Activated naive CD8-positive, alpha-beta T cell treated with anti-CD3 and anti-CD28 coated beads, Interleukin-2, amount 10 ng/mL, durations not matched to agents 7 days and 5 days (primary cell): ENCODE data around the gene PKD2L2. TPM values are rescaled to one million over a fixed set of nuclear protein-coding genes. Genes with fewer than 3 reads are reported as not detected.
"Not testable (repeated sequence)": the region's sequence is repeated elsewhere in the genome, so short reads cannot be mapped to it uniquely, and the experiment has no call there.

Experiments used
- ATAC-seq: fragments of 150-1000 bp; cut with Tn5 transposase; one replicate; pipeline ENCODE4 v1.10.0; 2021; ENCODE audit warnings: low read depth, moderate library complexity
- POLR2A ChIA-PET: fragments of 350-600 bp; sonication (Branson Sonifier 250); formaldehyde crosslinking; loops from one replicate; lab custom pipeline; 2021; ENCODE audit warnings: antibody characterized with exemption; lab: Charles Lee
- DNase-seq: peaks from one replicate; pipeline ENCODE4 v3.0.0; 2021
- H3K27ac Mint-ChIP-seq: one replicate; pipeline ENCODE4 v1.8.0; 2022; ENCODE audit warnings: mild to moderate bottlenecking, mixed read lengths
- H3K27me3 Mint-ChIP-seq: one replicate; pipeline ENCODE4 v1.8.0; 2022; ENCODE audit warnings: mild to moderate bottlenecking, moderate library complexity, mixed read lengths
- H3K36me3 Mint-ChIP-seq: one replicate; pipeline ENCODE4 v1.8.0; 2021; ENCODE audit warnings: mild to moderate bottlenecking, mixed read lengths
- H3K4me1 Mint-ChIP-seq: one replicate; pipeline ENCODE4 v1.8.0; 2021; ENCODE audit warnings: mixed read lengths
- H3K4me3 Mint-ChIP-seq: one replicate; pipeline ENCODE4 v1.8.0; 2022; ENCODE audit warnings: mild to moderate bottlenecking, moderate library complexity, mixed read lengths
- H3K9me3 Mint-ChIP-seq: one replicate; pipeline ENCODE4 v1.8.0; 2021; ENCODE audit warnings: mixed read lengths
- total RNA-seq, 2 experiments: library from RNA; stranded (reverse); gene quantifications; one replicate each; pipeline ENCODE4 v1.2.3, GENCODE V29; 2021

The PKD2L2 gene
- total RNA-seq, 2 experiments from 2014 or later, result not detected

DNA sequence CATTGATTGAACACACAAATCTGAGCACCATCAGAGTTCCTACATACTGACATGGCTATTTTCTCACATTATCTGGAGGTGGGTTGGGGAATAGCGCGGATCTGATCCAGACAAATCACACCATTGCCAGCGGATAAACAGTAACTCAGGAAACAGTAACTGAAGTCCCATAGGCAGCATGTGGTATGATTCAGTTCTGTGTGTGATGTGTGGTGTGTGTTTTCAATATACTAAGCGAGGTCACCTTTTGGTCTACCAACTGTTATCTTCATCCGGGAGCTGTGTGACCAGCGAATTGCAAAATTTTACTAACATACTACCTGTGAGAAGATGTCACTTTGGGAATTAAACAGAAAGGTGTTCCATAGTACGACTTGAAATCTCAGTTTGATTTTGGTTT lies 50.1 kb downstream of the PKD2L2 start:
- Mint-ChIP-seq H3K27ac (no peak overlapping the region), H3K36me3 (peaks cover 41% of the 10 kb centered on the region), H3K27me3 (no peaks in the 10 kb centered on the region), H3K4me3 (no peak overlapping the region), H3K9me3 (no peaks in the 10 kb centered on the region), H3K4me1 (peaks cover 4% of the 10 kb centered on the region)
- POLR2A ChIA-PET, result no interaction called here
- no peak for DNase-seq
- ATAC-seq, result no peak

DNA sequence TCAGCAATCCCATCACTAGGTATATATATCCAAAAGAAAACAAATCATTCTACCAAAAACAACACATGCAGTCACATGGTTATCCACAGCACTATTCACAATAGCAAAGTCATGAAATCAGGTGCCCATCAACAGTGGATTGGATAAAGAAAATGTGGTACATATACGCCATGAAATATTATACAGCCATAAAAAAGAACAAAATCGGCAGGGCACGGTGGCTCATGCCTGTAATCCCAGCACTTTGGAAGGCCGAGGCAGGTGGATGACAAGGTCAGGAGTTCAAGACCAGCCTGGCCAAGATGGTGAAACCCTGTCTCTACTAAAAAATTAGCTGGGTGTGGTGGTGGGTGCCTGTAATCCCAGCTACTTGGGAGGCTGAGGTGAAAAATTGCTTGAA lies 55.0 kb downstream of the PKD2L2 start:
- DNase-seq, H3K4me3 Mint-ChIP-seq, POLR2A ChIA-PET, ATAC-seq, H3K27ac Mint-ChIP-seq, H3K4me1 Mint-ChIP-seq, H3K27me3 Mint-ChIP-seq, H3K9me3 Mint-ChIP-seq: not testable (repeated sequence)
- peaks cover 54% of the 10 kb centered on the region for H3K36me3 Mint-ChIP-seq

DNA sequence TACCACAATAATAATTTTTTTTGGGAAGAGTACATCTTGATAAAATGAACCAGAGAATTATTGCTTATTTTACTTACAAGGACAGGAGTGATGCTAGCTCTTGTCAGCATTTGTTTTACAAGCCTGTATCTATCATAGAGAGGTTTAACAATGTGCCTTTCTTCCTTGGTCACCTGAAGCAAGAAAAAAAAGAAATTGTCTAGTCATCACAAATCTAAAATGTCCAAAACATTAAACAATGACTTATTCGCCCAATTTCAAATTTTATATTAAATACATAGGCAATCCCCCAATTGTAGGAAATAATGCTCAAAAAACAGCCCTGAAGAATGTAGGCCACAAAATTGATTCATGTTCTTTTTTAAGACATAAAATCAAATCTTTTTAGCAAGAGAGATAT lies 56.6 kb downstream of the PKD2L2 start:
- Mint-ChIP-seq H3K4me1 (peaks cover 2% of the 10 kb centered on the region), H3K36me3 (peaks cover 52% of the 10 kb centered on the region), H3K9me3 (no peaks in the 10 kb centered on the region), H3K27ac (no peak overlapping the region), H3K4me3 (no peak overlapping the region), H3K27me3 (no peaks in the 10 kb centered on the region)
- ATAC-seq (no peak), DNase-seq (no peak)
- POLR2A ChIA-PET, result no interaction called here

DNA sequence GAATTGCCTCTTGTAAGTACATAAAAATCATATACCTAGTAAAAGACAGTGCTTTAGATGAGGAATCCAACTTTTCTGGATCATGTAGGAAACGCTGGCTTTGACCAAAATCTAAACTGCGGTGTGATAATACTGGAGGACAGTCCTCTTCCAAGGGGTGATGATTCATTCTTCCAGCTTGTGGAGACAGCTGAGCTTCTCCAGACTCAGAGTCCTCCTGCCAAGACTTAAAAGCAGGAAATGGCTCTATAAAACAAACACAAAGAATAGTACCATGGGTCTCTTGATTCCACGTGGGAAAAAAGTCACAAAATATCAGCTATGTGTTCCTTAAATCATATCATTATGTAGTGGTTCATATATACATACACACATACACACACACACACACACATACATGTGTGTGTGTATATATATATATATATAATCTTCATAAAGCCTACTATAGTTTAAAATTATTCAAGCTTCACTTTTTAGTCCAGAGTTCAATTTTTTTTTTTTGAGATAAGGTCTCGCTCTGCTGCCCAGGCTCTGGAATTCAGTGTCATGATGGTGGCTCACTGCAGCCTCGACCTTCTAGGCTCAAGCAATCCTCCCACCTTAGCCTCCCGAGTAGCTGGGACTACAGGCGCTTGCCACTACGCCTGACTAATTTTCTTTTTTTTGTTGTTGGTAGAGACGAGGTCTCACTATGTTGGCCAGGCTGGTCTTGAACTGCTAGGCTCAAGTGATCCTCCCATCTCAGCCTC lies 65.0 kb downstream of the PKD2L2 start:
- no peaks in the 10 kb centered on the region for H3K27me3 Mint-ChIP-seq
- H3K9me3 Mint-ChIP-seq, result no peaks in the 10 kb centered on the region
- peaks cover 2% of the 10 kb centered on the region for H3K4me1 Mint-ChIP-seq
- POLR2A ChIA-PET, result interaction anchor here (0.6 to 1.5 kb wide), 2 partner anchors 10 to 33 kb away, joined by 3 to 4 read pairs; no protein-coding TSS in a partner anchor
- ATAC-seq (no peak), DNase-seq (no peak)
- no peak overlapping the region for H3K27ac Mint-ChIP-seq
- H3K4me3 Mint-ChIP-seq, result no peak overlapping the region
- peaks cover 25% of the 10 kb centered on the region for H3K36me3 Mint-ChIP-seq

DNA sequence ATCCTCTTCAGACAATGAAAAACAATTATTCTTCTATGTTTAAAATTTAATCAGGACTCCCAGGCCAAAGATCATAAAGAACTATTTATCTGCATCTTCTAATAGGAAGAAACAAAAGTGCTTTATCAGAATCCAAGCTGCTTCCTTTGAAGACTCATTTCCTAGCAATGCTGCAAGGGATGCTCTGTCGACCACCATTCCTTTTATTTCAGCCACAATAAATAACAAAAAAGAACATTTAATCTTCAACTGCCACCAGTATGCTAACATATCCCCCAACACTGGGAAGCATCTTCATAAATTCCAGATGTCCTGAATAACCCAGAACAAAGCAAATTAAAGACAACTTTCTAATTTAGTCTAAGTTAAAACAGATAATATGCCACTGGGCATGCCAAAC lies 68.7 kb downstream of the PKD2L2 start:
- DNase-seq (no peak), ATAC-seq (no peak)
- H3K4me3 Mint-ChIP-seq, result no peak overlapping the region
- H3K36me3 Mint-ChIP-seq, result peaks cover 18% of the 10 kb centered on the region
- POLR2A ChIA-PET, result no interaction called here
- H3K27me3 Mint-ChIP-seq, result no peaks in the 10 kb centered on the region
- H3K27ac Mint-ChIP-seq, result no peak overlapping the region
- H3K4me1 Mint-ChIP-seq, result no peaks in the 10 kb centered on the region
- H3K9me3 Mint-ChIP-seq, result no peaks in the 10 kb centered on the region

DNA sequence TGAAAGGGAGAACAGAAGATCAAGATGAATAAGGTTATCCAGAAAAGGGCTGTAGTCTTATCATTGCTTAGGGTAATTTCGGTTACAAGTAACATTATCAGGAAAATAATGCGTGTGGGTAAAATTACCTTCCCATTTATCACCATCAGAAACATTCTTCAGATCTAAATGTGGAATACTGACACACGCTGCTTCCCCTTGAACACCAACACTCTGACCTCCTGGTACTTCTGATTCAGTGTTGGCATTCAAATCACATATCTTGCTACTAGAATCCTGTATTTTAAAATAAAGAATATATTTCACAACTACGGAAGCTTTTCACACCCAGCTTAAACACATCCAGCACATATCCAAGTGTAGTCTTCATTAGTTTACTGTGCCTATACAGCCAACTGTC lies 70.2 kb downstream of the PKD2L2 start:
- no peak overlapping the region for H3K4me3 Mint-ChIP-seq
- POLR2A ChIA-PET, result no interaction called here
- DNase-seq, result no peak
- no peak overlapping the region for H3K27ac Mint-ChIP-seq
- no peaks in the 10 kb centered on the region for H3K27me3 Mint-ChIP-seq
- no peak for ATAC-seq
- H3K4me1 Mint-ChIP-seq, result no peaks in the 10 kb centered on the region
- no peaks in the 10 kb centered on the region for H3K9me3 Mint-ChIP-seq
- peaks cover 14% of the 10 kb centered on the region for H3K36me3 Mint-ChIP-seq

DNA sequence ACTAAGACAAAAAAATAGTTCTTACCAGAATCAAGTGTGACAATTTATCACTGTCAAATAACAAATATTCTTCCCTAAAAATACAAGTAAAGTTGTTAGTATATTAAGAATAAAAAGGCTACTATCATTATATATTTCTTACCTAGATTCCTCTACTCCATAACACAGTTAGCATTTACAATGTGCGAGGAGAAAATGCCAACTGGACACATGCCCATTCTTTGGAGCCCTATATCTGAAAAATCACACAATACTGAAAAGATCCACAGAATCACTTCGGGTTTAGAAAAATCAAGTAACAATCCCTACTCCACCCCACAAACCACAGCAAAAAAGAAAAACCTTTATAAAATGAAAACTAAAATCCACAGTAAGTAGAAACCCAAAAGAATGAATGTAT lies 70.9 kb downstream of the PKD2L2 start:
- no peaks in the 10 kb centered on the region for H3K27me3 Mint-ChIP-seq
- no peak for ATAC-seq
- peaks cover 17% of the 10 kb centered on the region for H3K36me3 Mint-ChIP-seq
- no peak for DNase-seq
- no peak overlapping the region for H3K27ac Mint-ChIP-seq
- H3K4me3 Mint-ChIP-seq, result no peak overlapping the region
- POLR2A ChIA-PET, result no interaction called here
- no peaks in the 10 kb centered on the region for H3K9me3 Mint-ChIP-seq
- no peaks in the 10 kb centered on the region for H3K4me1 Mint-ChIP-seq

DNA sequence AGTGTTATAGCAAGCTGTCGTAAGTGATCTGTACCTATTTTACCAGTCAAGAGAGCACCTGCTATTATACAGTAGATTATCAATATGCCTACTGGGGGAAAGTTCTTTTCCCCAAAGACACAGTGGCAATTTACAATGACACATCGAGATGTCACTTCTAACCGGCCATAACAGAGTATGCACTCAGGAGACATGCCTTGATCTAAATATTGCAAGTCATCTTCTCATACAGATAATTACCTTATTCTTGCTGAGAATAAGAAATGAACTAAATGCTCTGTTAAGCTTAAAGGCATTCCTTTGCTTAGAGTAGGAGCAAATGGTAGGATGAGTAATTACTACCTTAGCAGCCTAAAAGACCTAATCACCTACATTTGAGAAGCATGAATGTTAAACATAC lies 71.6 kb downstream of the PKD2L2 start:
- POLR2A ChIA-PET, result no interaction called here
- Mint-ChIP-seq H3K27me3 (no peaks in the 10 kb centered on the region), H3K4me3 (no peak overlapping the region), H3K36me3 (peaks cover 17% of the 10 kb centered on the region), H3K9me3 (no peaks in the 10 kb centered on the region), H3K4me1 (peaks cover 2% of the 10 kb centered on the region), H3K27ac (no peak overlapping the region)
- DNase-seq, result no peak
- ATAC-seq, result no peak

DNA sequence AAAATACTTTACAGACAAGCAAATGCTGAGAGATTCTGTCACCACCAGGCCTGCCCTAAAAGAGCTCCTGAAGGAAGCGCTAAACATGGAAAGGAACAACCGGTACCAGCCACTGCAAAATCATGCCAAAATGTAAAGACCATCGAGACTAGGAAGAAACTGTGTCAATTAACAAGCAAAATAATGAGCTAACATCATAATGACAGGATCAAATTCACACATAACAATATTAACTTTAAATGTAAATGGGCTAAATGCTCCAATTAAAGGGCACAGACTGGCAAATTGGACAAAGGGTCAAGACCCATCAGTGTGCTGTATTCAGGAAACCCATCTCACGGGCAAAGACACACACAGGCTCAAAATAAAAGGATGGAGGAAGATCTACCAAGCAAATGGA lies 81.1 kb downstream of the PKD2L2 start:
- H3K27ac Mint-ChIP-seq, H3K9me3 Mint-ChIP-seq, H3K4me1 Mint-ChIP-seq, H3K27me3 Mint-ChIP-seq, POLR2A ChIA-PET, DNase-seq, H3K4me3 Mint-ChIP-seq, ATAC-seq: not testable (repeated sequence)
- peaks cover 46% of the 10 kb centered on the region for H3K36me3 Mint-ChIP-seq

DNA sequence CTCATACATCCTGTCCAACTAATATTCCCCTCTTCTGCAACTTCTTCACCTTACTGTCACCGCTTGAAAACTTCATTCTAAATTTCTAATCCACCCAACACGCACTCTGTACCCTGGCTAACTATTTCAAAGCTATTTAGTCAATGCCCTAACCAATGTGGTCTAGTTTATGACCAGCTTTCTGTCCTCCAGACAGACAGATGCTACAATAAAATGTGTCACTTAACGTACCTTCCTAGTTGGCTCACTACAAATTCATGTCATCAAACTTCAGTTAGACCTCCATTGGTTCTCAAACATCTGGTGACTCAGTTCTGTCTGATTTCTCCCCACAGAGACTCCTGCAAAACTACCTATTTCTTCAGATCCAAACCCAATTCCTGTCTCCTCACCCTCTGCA lies 86.0 kb downstream of the PKD2L2 start:
- no peak for DNase-seq
- POLR2A ChIA-PET, result interaction anchor here (0.6 kb wide), 1 partner anchor 72 kb away, joined by 3 read pairs; no protein-coding TSS in a partner anchor

DNA sequence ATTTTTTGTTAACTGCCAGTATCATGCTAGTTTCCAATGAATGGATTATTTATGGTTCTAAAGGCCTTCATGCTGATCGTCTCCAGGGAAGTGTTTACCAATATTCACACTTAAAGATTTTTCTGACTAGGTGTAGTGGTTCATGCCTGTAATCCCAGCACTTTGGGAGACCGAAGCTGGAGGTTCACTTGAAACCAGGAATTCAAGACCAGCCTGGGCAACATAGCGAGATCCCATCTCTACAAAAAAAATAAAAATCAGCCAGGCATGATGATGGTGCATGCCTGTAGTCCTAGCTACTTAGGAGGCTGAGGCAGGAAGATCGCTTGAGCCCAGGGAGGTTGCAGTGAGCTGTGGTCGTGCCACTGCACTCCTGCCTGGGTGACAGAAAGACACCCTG lies 100.2 kb downstream of the PKD2L2 start:
- peaks cover 13% of the 10 kb centered on the region for H3K36me3 Mint-ChIP-seq
- no peaks in the 10 kb centered on the region for H3K9me3 Mint-ChIP-seq
- ATAC-seq, result no peak
- no peak overlapping the region for H3K4me3 Mint-ChIP-seq
- POLR2A ChIA-PET, result no interaction called here
- no peak for DNase-seq
- peaks cover 3% of the 10 kb centered on the region for H3K4me1 Mint-ChIP-seq
- no peaks in the 10 kb centered on the region for H3K27me3 Mint-ChIP-seq
- no peak overlapping the region for H3K27ac Mint-ChIP-seq

More for the DNA sequence above, 86.0 kb downstream of the PKD2L2 start:
- Mint-ChIP-seq H3K4me1 (peaks cover 1% of the 10 kb centered on the region), H3K36me3 (peaks cover 56% of the 10 kb centered on the region), H3K9me3 (peaks cover 4% of the 10 kb centered on the region), H3K27me3 (no peaks in the 10 kb centered on the region), H3K27ac (no peak overlapping the region), H3K4me3 (no peak overlapping the region)
- no peak for ATAC-seq

Other genes starting within 250 kb of the PKD2L2 start
- 10 to 100 TPM; 16.3 to 21.2 TPM for gene KLHL3, start 153.4 kb upstream of the PKD2L2 start, total RNA-seq
- gene HNRNPA0, start 135.1 kb upstream of the PKD2L2 start, total RNA-seq, result 10 to 100 TPM; 31.4 to 31.7 TPM
- gene MYOT, start 21.6 kb upstream of the PKD2L2 start, total RNA-seq, result not detected
- 10 to 100 TPM; 44.8 to 48.7 TPM for gene FAM13B, start 143.6 kb downstream of the PKD2L2 start, total RNA-seq
- not detected for gene WNT8A, start 194.6 kb downstream of the PKD2L2 start, total RNA-seq
- not detected for gene NME5, start 250.0 kb downstream of the PKD2L2 start, total RNA-seq